ENCODE results near the gene BACE2. TPM values are rescaled to one million over a fixed set of nuclear protein-coding genes. Genes with fewer than 3 reads are reported as not detected.
"Not testable (repeated sequence)": the region's sequence is repeated elsewhere in the genome, so short reads cannot be mapped to it uniquely, and the experiment has no call there.

The BACE2 gene
- polyA plus RNA-seq, 1 donor, result 29.1 TPM

GRCh38 chr21:41215856-41216408 is 48.0 kb downstream of the BACE2 start:
- no peak for DNase-seq (ENCODE audit: low read depth)

GRCh38 chr21:41216486-41216885 is 48.5 kb downstream of the BACE2 start:
- no peak for DNase-seq (ENCODE audit: low read depth)

- no peak for DNase-seq (ENCODE audit: low read depth)
Measured at GRCh38 chr21:41217671-41218385, 49.9 kb downstream of the BACE2 start.

GRCh38 chr21:41219498-41220207 is 51.7 kb downstream of the BACE2 start:
- no peak for DNase-seq (ENCODE audit: low read depth)

GRCh38 chr21:41220208-41220733 is 52.3 kb downstream of the BACE2 start:
- DNase-seq (ENCODE audit: low read depth), result no peak

- DNase-seq (ENCODE audit: low read depth), result no peak
Measured at GRCh38 chr21:41222247-41223068, 54.5 kb downstream of the BACE2 start.

GRCh38 chr21:41226853-41227252 is 58.9 kb downstream of the BACE2 start:
- no peak for DNase-seq (ENCODE audit: low read depth)

GRCh38 chr21:41227357-41228005 is 59.5 kb downstream of the BACE2 start:
- DNase-seq (ENCODE audit: low read depth), result no peak

- DNase-seq (ENCODE audit: low read depth), result no peak
Measured at GRCh38 chr21:41228006-41228370, 60.0 kb downstream of the BACE2 start.

- no peak for DNase-seq (ENCODE audit: low read depth)
Measured at GRCh38 chr21:41228492-41228891, 60.5 kb downstream of the BACE2 start.

- no peak for DNase-seq (ENCODE audit: low read depth)
Measured at GRCh38 chr21:41228958-41229357, 61.0 kb downstream of the BACE2 start.

GRCh38 chr21:41229509-41230248 is 61.7 kb downstream of the BACE2 start:
- DNase-seq (ENCODE audit: low read depth), result no peak

- no peak for DNase-seq (ENCODE audit: low read depth)
Measured at GRCh38 chr21:41230497-41230896, 62.5 kb downstream of the BACE2 start.

GRCh38 chr21:41231060-41231459 is 63.1 kb downstream of the BACE2 start:
- no peak for DNase-seq (ENCODE audit: low read depth)

- DNase-seq (ENCODE audit: low read depth), result no peak
Measured at GRCh38 chr21:41232013-41232412, 64.1 kb downstream of the BACE2 start.

- DNase-seq (ENCODE audit: low read depth), result no peak
Measured at GRCh38 chr21:41233916-41234315, 66.0 kb downstream of the BACE2 start.

GRCh38 chr21:41234569-41234968 is 66.6 kb downstream of the BACE2 start:
- DNase-seq (ENCODE audit: low read depth), result no peak

- DNase-seq (ENCODE audit: low read depth), result no peak
Measured at GRCh38 chr21:41235201-41235600, 67.2 kb downstream of the BACE2 start.

GRCh38 chr21:41236352-41236973 is 68.5 kb downstream of the BACE2 start:
- DNase-seq (ENCODE audit: low read depth), result no peak

GRCh38 chr21:41238081-41238796 is 70.3 kb downstream of the BACE2 start:
- not testable (repeated sequence) for DNase-seq (ENCODE audit: low read depth)

Data from forelimb muscle (tissue), 1 donor.